Vagina (tissue), 2 donors: ENCODE results near the gene PLCL1. TPM values are rescaled to one million over a fixed set of nuclear protein-coding genes. Genes with fewer than 3 reads are reported as not detected.

Experiments used
- DNase-seq, 2 donors: peaks; one replicate each; pipeline ENCODE4 v3.0.0-alpha.2; 2017; ENCODE audit errors: extremely low spot score in 2 of 2
- H3K27ac ChIP-seq: fragments of 200-600 bp; sonication (generic); one replicate; pipeline ENCODE4 v1.5.1; 2019
- H3K27me3 ChIP-seq: fragments of 200-600 bp; sonication (generic); one replicate; pipeline ENCODE4 v1.5.1; 2019
- H3K36me3 ChIP-seq, 2 donors: fragments of 200-600 bp; sonication (generic); one replicate each; pipeline ENCODE4 v1.5.1; 2017 to 2019
- H3K4me1 ChIP-seq: fragments of 200-600 bp; sonication (generic); one replicate; pipeline ENCODE4 v1.5.1; 2019
- H3K4me3 ChIP-seq, 2 donors: fragments of 200-600 bp; sonication (generic); 1 replicate in 1 of 2; 2 replicates in 1 of 2; pipeline ENCODE4 v1.5.1; 2016 to 2019
- H3K9me3 ChIP-seq: fragments of 200-600 bp; sonication (generic); one replicate; pipeline ENCODE4 v1.5.1; 2019
- POLR2A ChIP-seq, 2 donors: fragments of 450-650 bp; IDR thresholded peaks; one replicate each; pipeline ENCODE4 v1.6.1; 2017; ENCODE audit warnings: antibody characterized with exemption in 2 of 2, mild to moderate bottlenecking in 2 of 2, moderate library complexity in 2 of 2
- POLR2AphosphoS5 ChIP-seq, 2 donors: sonication (generic); formaldehyde crosslinking; IDR thresholded peaks; one replicate each; pipeline ENCODE4 v1.9.0; 2017; ENCODE audit warnings: antibody characterized with exemption in 2 of 2, mild to moderate bottlenecking in 2 of 2, low read depth in 1 of 2; ENCODE audit not compliant: insufficient read depth in 1 of 2
- intact Hi-C: fragments of 100-400 bp; cut with DNase I; formaldehyde crosslinking; loops from one replicate; pipeline ENCODE4 v1.15.1; 2023
- total RNA-seq: library from RNA; depleted of rRNA; stranded (reverse); fragments of >200 nt; gene quantifications from one replicate; pipeline ENCODE4 v1.2.3, GENCODE V29; 2016
- TF ChIP-seq, protein P1 (sequence below), 3 experiments: fragments of 450-650 bp in 2 of 3; fragments of 200-600 bp in 1 of 3; sonication (generic) in 1 of 3; IDR thresholded peaks; one replicate each; pipeline ENCODE4 v1.5.1; 2017 to 2019; ENCODE audit warnings: antibody characterized with exemption in 3 of 3, mild to moderate bottlenecking in 2 of 3, moderate library complexity in 2 of 3

The PLCL1 gene
- total RNA-seq, 1 donor from 2014 or later: 6.6 TPM

- no peaks in the 10 kb centered on the region for H3K36me3 ChIP-seq
- no peaks in the 10 kb centered on the region for H3K4me1 ChIP-seq
- H3K4me3 ChIP-seq: no peak overlapping the region
- no peaks in the 10 kb centered on the region for H3K27me3 ChIP-seq
- TF ChIP-seq POLR2A (IDR thresholded peaks at IDR 0.05): no peak
- TF ChIP-seq, protein P1, sequence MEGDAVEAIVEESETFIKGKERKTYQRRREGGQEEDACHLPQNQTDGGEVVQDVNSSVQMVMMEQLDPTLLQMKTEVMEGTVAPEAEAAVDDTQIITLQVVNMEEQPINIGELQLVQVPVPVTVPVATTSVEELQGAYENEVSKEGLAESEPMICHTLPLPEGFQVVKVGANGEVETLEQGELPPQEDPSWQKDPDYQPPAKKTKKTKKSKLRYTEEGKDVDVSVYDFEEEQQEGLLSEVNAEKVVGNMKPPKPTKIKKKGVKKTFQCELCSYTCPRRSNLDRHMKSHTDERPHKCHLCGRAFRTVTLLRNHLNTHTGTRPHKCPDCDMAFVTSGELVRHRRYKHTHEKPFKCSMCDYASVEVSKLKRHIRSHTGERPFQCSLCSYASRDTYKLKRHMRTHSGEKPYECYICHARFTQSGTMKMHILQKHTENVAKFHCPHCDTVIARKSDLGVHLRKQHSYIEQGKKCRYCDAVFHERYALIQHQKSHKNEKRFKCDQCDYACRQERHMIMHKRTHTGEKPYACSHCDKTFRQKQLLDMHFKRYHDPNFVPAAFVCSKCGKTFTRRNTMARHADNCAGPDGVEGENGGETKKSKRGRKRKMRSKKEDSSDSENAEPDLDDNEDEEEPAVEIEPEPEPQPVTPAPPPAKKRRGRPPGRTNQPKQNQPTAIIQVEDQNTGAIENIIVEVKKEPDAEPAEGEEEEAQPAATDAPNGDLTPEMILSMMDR (IDR thresholded peaks at IDR 0.05): no peak
- TF ChIP-seq POLR2AphosphoS5 (IDR thresholded peaks at IDR 0.05; ENCODE audit: insufficient read depth in 1 of 2, low read depth in 1 of 2): no peak
- DNase-seq: no peak
- no peaks in the 10 kb centered on the region for H3K9me3 ChIP-seq
- intact Hi-C loops: no loop called here
- H3K27ac ChIP-seq: no peak overlapping the region
Measured at GRCh38 chr2:197958592-197959150, 154.3 kb downstream of the PLCL1 start.

- Histone ChIP-seq H3K4me1 (no peaks in the 10 kb centered on the region), H3K9me3 (no peaks in the 10 kb centered on the region), H3K27me3 (no peaks in the 10 kb centered on the region), H3K4me3 (no peak overlapping the region), H3K36me3 (no peaks in the 10 kb centered on the region), H3K27ac (no peak overlapping the region)
- no peak for DNase-seq
- intact Hi-C loops: no loop called here
- TF ChIP-seq POLR2AphosphoS5 (IDR thresholded peaks at IDR 0.05; ENCODE audit: insufficient read depth in 1 of 2, low read depth in 1 of 2) (no peak), POLR2A (IDR thresholded peaks at IDR 0.05) (no peak)
Measured at GRCh38 chr2:197959383-197959782, 155.0 kb downstream of the PLCL1 start.

DNA sequence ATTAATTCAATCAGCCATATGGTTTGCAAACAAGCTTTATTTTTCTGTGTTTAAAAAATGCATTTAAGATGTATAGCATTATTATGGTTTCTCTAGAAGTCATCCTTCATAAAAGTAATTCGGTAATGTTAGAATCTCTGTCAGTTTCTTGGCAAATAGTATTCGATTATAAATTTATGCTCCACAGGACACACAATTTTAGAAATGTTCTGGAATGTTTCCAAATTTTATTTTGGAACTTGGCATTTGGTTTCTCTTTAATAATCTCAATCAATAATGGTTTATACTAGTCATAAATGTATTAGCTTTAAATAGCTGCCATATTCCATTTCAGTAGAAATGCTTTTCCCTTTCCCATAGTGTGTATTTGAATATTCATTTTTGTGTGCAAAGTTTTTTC, 156.4 kb downstream of the PLCL1 start:
- Histone ChIP-seq H3K4me1 (no peaks in the 10 kb centered on the region), H3K9me3 (peaks cover 3% of the 10 kb centered on the region), H3K27me3 (no peaks in the 10 kb centered on the region), H3K27ac (no peak overlapping the region), H3K36me3 (no peaks in the 10 kb centered on the region), H3K4me3 (no peak overlapping the region)
- TF ChIP-seq POLR2AphosphoS5 (IDR thresholded peaks at IDR 0.05; ENCODE audit: insufficient read depth in 1 of 2, low read depth in 1 of 2) (no peak), POLR2A (IDR thresholded peaks at IDR 0.05) (no peak)
- TF ChIP-seq, protein P1 (IDR thresholded peaks at IDR 0.05): no peak
- DNase-seq: no peak
- intact Hi-C loops: no loop called here

- Histone ChIP-seq H3K4me1 (no peaks in the 10 kb centered on the region), H3K9me3 (peaks cover 3% of the 10 kb centered on the region), H3K27me3 (no peaks in the 10 kb centered on the region), H3K36me3 (no peaks in the 10 kb centered on the region), H3K27ac (no peak overlapping the region), H3K4me3 (no peak overlapping the region)
- TF ChIP-seq POLR2A (IDR thresholded peaks at IDR 0.05) (no peak), POLR2AphosphoS5 (IDR thresholded peaks at IDR 0.05; ENCODE audit: insufficient read depth in 1 of 2, low read depth in 1 of 2) (no peak)
- TF ChIP-seq, protein P1 (IDR thresholded peaks at IDR 0.05): no peak
- intact Hi-C loops: no loop called here
- no peak for DNase-seq
Measured at GRCh38 chr2:197964720-197965119, 160.3 kb downstream of the PLCL1 start.

DNA sequence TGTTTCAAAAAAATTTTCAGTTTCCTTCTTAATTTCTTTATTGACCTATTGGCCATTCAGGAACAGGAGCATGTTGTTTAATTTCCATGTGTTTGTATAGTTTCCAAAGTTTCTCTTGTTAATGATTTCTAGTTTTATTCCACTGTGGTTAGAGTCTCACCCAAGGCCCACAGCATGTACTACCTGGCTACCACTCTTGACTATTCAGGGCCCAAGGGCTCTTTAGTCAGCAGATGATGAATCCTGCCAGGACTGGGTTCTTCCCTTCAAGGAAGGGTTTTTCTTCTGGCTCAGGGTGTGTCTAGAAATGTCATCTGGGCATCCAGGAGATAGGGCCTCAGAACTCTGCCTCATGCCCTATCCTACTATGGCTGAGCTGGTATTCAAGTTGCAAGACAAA, 161.4 kb downstream of the PLCL1 start:
- DNase-seq: no peak
- Histone ChIP-seq H3K4me1 (no peaks in the 10 kb centered on the region), H3K27me3 (no peaks in the 10 kb centered on the region), H3K9me3 (peaks cover 3% of the 10 kb centered on the region), H3K36me3 (no peaks in the 10 kb centered on the region), H3K27ac (no peak overlapping the region), H3K4me3 (no peak overlapping the region)
- intact Hi-C loops: no loop called here
- no peak for TF ChIP-seq POLR2AphosphoS5 (IDR thresholded peaks at IDR 0.05; ENCODE audit: insufficient read depth in 1 of 2, low read depth in 1 of 2)

- Histone ChIP-seq H3K4me3 (no peak overlapping the region), H3K36me3 (no peaks in the 10 kb centered on the region), H3K27me3 (no peaks in the 10 kb centered on the region), H3K27ac (no peak overlapping the region), H3K4me1 (peaks cover 13% of the 10 kb centered on the region), H3K9me3 (peaks cover 3% of the 10 kb centered on the region)
- intact Hi-C loops: no loop called here
- TF ChIP-seq, protein P1 (IDR thresholded peaks at IDR 0.05): no peak
- DNase-seq: no peak
Measured at GRCh38 chr2:197969391-197969893, 165.0 kb downstream of the PLCL1 start.
